ENCODE measurements around the gene FBXO7. TPM values are rescaled to one million over a fixed set of nuclear protein-coding genes. Genes with fewer than 3 reads are reported as not detected.

FBXO7 gene
- total and polyA plus RNA-seq, 9 of the 15 experiments (the other 6 are each of a cell fraction or from before 2014, with no cell fraction given): 34.0 to 162 (median 85.2) TPM

GRCh38 chr22:32511776-32512175 is 37.2 kb downstream of the FBXO7 start (continued):
- TF ChIP-seq CLOCK (CRISPR knock-in tag; IDR thresholded peaks at IDR 0.05; ENCODE audit: borderline replicate concordance) (no peak), USF2 (CRISPR knock-in tag; IDR thresholded peaks at IDR 0.05) (no peak)

- Histone ChIP-seq H4K20me1 (replicated peaks; ENCODE audit: control insufficient read depth, insufficient read depth, low read length) (no peaks in the 10 kb centered on the region), H3K9me1 (ENCODE audit: control insufficient read depth, insufficient read depth, low read length) (no peaks in the 10 kb centered on the region), H2AFZ (ENCODE audit: low read depth, low read length) (no peak overlapping the region), H3K27me3 (ENCODE audit: control insufficient read depth in 2 of 2, insufficient read depth in 2 of 2, low read length in 2 of 2) (no peaks in the 10 kb centered on the region), H3K4me2 (ENCODE audit: insufficient read depth, low read length) (no peak overlapping the region), H3K36me3 (ENCODE audit: control insufficient read depth, insufficient read depth, low read length) (no peaks in the 10 kb centered on the region), H3K9ac (ENCODE audit: insufficient read depth in 1 of 2, low read depth in 2 of 2, low read length in 2 of 2) (no peak overlapping the region), H3K4me1 (replicated peaks in 1 of 2; ENCODE audit: control insufficient read depth in 2 of 2, insufficient read depth in 2 of 2, low read length in 2 of 2) (no peaks in the 10 kb centered on the region; a peak in 1 of 5 replicates), H3K9me3 (replicated peaks; ENCODE audit: control insufficient read depth, insufficient read depth, low read depth, low read length) (no peaks in the 10 kb centered on the region), H3K4me3 (no peak overlapping the region), H3K27ac (ENCODE audit: extremely low read depth, low read depth, low read length) (no peak overlapping the region), H3K79me2 (ENCODE audit: control insufficient read depth, insufficient read depth, low read length) (no peaks in the 10 kb centered on the region)
- in situ Hi-C loops (cut with MboI): no loop called here
- DNase-seq (ENCODE audit: extremely low read depth in 1 of 4, low spot score in 3 of 4) (no peak), ATAC-seq (no peak), FAIRE-seq (peak; percentile 59)
- no TSS peak for BruUV-seq (replicated peaks)
- ChIA-PET POLR2A (no interaction called here), CTCF (ENCODE audit: low intra/inter-chr PET ratio) (no interaction called here)
- no peak for TF ChIP-seq ELK3 (CRISPR knock-in tag; IDR thresholded peaks at IDR 0.05)
- TF ChIP-seq ZFPM2 (CRISPR knock-in tag; IDR thresholded peaks at IDR 0.05): no peak
- no peak for TF ChIP-seq RNF219 (CRISPR knock-in tag; IDR thresholded peaks at IDR 0.05)
- WGBS (ENCODE audit: insufficient coverage, low coverage, missing lambda C conversion rate): 67% methylated on average over 8 of the region's 8 CpGs
- intact Hi-C loops (cut with micrococcal nuclease): no loop called here
These were observed 37.8 kb downstream of the FBXO7 start for GRCh38 chr22:32512267-32512982.
